HL-60 (cell line): ENCODE results near the gene NFIL3.

ENCODE experiments used
- GABPA ChIP-seq: IDR thresholded peaks from 2 replicates; pipeline ENCODE4 v1.6.1; 2012; ENCODE audit warnings: low read depth
- POLR2AphosphoS5 ChIP-seq: IDR thresholded peaks from 2 replicates; pipeline ENCODE4 v1.6.1; 2012; ENCODE audit warnings: low read depth
- SPI1 ChIP-seq: IDR thresholded peaks from 2 replicates; pipeline ENCODE4 v1.6.1; 2012; ENCODE audit warnings: low read depth, mild to moderate bottlenecking, borderline replicate concordance
- TF ChIP-seq, protein P1 (sequence below): IDR thresholded peaks from one replicate; pipeline ENCODE4 v1.5.1; 2011; ENCODE audit warnings: low read length, control low read depth, inconsistent platforms; ENCODE audit not compliant: insufficient read depth
- TF ChIP-seq, protein P2 (sequence below): IDR thresholded peaks from 2 replicates; pipeline ENCODE4 v1.6.1; 2012; ENCODE audit warnings: low read depth; ENCODE audit not compliant: insufficient replicate concordance

DNA sequence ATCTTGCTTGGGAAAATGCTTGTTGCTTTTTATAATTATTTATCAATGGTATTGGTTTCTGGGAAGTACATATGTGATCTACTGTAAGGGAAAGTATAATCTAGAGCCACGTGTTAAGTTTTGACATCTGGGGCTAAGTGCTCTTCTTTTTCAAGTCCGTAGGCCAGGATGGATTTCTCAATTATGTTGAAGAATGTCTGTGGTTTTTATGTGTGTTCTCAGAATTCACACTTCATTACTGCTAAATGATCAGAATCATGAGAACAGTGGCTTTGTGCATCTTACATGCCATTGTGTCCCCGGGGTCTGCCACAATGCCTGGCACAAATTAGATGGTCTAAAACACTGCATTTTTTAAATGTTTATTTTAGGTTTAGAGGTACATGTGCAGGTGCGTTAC is 47.4 kb downstream of the NFIL3 start:
- TF ChIP-seq, protein P1, sequence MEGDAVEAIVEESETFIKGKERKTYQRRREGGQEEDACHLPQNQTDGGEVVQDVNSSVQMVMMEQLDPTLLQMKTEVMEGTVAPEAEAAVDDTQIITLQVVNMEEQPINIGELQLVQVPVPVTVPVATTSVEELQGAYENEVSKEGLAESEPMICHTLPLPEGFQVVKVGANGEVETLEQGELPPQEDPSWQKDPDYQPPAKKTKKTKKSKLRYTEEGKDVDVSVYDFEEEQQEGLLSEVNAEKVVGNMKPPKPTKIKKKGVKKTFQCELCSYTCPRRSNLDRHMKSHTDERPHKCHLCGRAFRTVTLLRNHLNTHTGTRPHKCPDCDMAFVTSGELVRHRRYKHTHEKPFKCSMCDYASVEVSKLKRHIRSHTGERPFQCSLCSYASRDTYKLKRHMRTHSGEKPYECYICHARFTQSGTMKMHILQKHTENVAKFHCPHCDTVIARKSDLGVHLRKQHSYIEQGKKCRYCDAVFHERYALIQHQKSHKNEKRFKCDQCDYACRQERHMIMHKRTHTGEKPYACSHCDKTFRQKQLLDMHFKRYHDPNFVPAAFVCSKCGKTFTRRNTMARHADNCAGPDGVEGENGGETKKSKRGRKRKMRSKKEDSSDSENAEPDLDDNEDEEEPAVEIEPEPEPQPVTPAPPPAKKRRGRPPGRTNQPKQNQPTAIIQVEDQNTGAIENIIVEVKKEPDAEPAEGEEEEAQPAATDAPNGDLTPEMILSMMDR = no peak
- TF ChIP-seq POLR2AphosphoS5 (no peak), GABPA (no peak), SPI1 (no peak)
- TF ChIP-seq, protein P2, sequence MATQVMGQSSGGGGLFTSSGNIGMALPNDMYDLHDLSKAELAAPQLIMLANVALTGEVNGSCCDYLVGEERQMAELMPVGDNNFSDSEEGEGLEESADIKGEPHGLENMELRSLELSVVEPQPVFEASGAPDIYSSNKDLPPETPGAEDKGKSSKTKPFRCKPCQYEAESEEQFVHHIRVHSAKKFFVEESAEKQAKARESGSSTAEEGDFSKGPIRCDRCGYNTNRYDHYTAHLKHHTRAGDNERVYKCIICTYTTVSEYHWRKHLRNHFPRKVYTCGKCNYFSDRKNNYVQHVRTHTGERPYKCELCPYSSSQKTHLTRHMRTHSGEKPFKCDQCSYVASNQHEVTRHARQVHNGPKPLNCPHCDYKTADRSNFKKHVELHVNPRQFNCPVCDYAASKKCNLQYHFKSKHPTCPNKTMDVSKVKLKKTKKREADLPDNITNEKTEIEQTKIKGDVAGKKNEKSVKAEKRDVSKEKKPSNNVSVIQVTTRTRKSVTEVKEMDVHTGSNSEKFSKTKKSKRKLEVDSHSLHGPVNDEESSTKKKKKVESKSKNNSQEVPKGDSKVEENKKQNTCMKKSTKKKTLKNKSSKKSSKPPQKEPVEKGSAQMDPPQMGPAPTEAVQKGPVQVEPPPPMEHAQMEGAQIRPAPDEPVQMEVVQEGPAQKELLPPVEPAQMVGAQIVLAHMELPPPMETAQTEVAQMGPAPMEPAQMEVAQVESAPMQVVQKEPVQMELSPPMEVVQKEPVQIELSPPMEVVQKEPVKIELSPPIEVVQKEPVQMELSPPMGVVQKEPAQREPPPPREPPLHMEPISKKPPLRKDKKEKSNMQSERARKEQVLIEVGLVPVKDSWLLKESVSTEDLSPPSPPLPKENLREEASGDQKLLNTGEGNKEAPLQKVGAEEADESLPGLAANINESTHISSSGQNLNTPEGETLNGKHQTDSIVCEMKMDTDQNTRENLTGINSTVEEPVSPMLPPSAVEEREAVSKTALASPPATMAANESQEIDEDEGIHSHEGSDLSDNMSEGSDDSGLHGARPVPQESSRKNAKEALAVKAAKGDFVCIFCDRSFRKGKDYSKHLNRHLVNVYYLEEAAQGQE = no peak
